PC-3 (cell line): ENCODE measurements around the gene NEAT1. TPM values are rescaled to one million over a fixed set of nuclear protein-coding genes. Genes with fewer than 3 reads are reported as not detected.

Experiments
- ATAC-seq: fragments of 200-7000 bp; cut with Tn5 transposase; 2 replicates; pipeline ENCODE4 v1.9.1; 2020; ENCODE audit warnings: mild to moderate bottlenecking, moderate library complexity
- BruUV-seq: library from RNA; stranded (reverse); fragments of 400-500 nt; replicated peaks from 2 replicates; lab custom pipeline; 2021; lab: Mats Ljungman, UMichigan
- CTCF ChIA-PET: fragments of 300-600 bp; sonication (Branson Sonifier 250); formaldehyde crosslinking; loops from one replicate; lab custom pipeline; 2022; ENCODE audit warnings: antibody characterized with exemption; lab: Charles Lee
- POLR2A ChIA-PET: fragments of 300-600 bp; sonication (Branson Sonifier 250); formaldehyde crosslinking; loops from one replicate; lab custom pipeline; 2022; ENCODE audit warnings: antibody characterized with exemption; ENCODE audit not compliant: unreplicated experiment; lab: Charles Lee
- DNase-seq: peaks from one replicate; pipeline ENCODE4 v3.0.0-alpha.2; 2015
- H2AFZ ChIP-seq: fragments of 300-600 bp; sonication (generic); 2 replicates; pipeline ENCODE4 v1.6.0; 2016; ENCODE audit warnings: antibody characterized with exemption, low read length
- H3F3A ChIP-seq: fragments of 300-600 bp; sonication (generic); one replicate; pipeline ENCODE4 v1.6.0; 2017; ENCODE audit warnings: antibody characterized with exemption, low read length, control low read depth, mild to moderate bottlenecking; ENCODE audit not compliant: unreplicated experiment
- H3K27ac ChIP-seq: fragments of 300-600 bp; sonication (generic); 2 replicates; pipeline ENCODE4 v1.5.1; 2016; ENCODE audit warnings: mild to moderate bottlenecking, low read length
- H3K27me3 ChIP-seq: fragments of 300-600 bp; sonication (generic); 2 replicates; pipeline ENCODE4 v1.6.1; 2016; ENCODE audit warnings: low read length, mixed read lengths
- H3K36me3 ChIP-seq: fragments of 300-600 bp; sonication (generic); 2 replicates; pipeline ENCODE4 v1.6.1; 2016; ENCODE audit warnings: low read depth, mixed run types, low read length, mixed read lengths
- H3K4me1 ChIP-seq: fragments of 300-600 bp; sonication (generic); 2 replicates; pipeline ENCODE4 v1.5.1; 2016; ENCODE audit warnings: low read length; ENCODE audit not compliant: insufficient read depth
- H3K4me2 ChIP-seq: fragments of 300-600 bp; sonication (generic); 2 replicates; pipeline ENCODE4 v1.6.0; 2016; ENCODE audit warnings: low read length
- H3K4me3 ChIP-seq: fragments of 300-600 bp; sonication (generic); 2 replicates; pipeline ENCODE4 v1.5.1; 2016; ENCODE audit warnings: mild to moderate bottlenecking, low read length, mixed read lengths
- H3K79me2 ChIP-seq: fragments of 300-600 bp; sonication (generic); 2 replicates; pipeline ENCODE4 v1.6.1; 2017; ENCODE audit warnings: low read length, mixed read lengths
- H3K9ac ChIP-seq: fragments of 300-600 bp; sonication (generic); 2 replicates; pipeline ENCODE4 v1.6.0; 2016; ENCODE audit warnings: mild to moderate bottlenecking, low read length
- H3K9me2 ChIP-seq: fragments of 300-600 bp; sonication (generic); replicated peaks from 2 replicates; pipeline ENCODE4 v1.6.1; 2016; ENCODE audit warnings: mixed run types, low read length, mixed read lengths
- H3K9me3 ChIP-seq: fragments of 300-600 bp; sonication (generic); 2 replicates; pipeline ENCODE4 v1.6.1; 2016; ENCODE audit warnings: low read length, mixed read lengths
- H4K20me1 ChIP-seq: fragments of 300-600 bp; sonication (generic); 2 replicates; pipeline ENCODE4 v1.6.1; 2016; ENCODE audit warnings: low read length, mixed read lengths
- CTCF ChIP-seq: fragments of 300-600 bp; sonication (generic); conservative IDR thresholded peaks from 2 replicates; pipeline ENCODE4 v1.5.1; 2017; ENCODE audit warnings: antibody characterized with exemption, low read depth, mild to moderate bottlenecking, low read length
- EZH2 ChIP-seq: fragments of 300-600 bp; sonication (generic); IDR thresholded peaks from one replicate; pipeline ENCODE4 v1.6.1; 2017; ENCODE audit warnings: antibody characterized with exemption, mild to moderate bottlenecking, low read length; ENCODE audit not compliant: unreplicated experiment
- EZH2phosphoT487 ChIP-seq: fragments of 300-600 bp; sonication (generic); IDR thresholded peaks from 2 replicates; pipeline ENCODE4 v1.6.1; 2018; ENCODE audit warnings: mild to moderate bottlenecking, antibody characterized with exemption, low read length, borderline replicate concordance
- intact Hi-C: fragments of 100-400 bp; cut with micrococcal nuclease; formaldehyde crosslinking; loops from 2 replicates; pipeline ENCODE4 v1.9.0; 2023
- total RNA-seq: library from RNA; depleted of rRNA; stranded (reverse); fragments of >200 nt; gene quantifications from 2 replicates; pipeline ENCODE4 v1.2.3, GENCODE V29; 2014

Gene NEAT1
- total RNA-seq, 1 experiment from 2014 or later, result 47.9 TPM

DNA sequence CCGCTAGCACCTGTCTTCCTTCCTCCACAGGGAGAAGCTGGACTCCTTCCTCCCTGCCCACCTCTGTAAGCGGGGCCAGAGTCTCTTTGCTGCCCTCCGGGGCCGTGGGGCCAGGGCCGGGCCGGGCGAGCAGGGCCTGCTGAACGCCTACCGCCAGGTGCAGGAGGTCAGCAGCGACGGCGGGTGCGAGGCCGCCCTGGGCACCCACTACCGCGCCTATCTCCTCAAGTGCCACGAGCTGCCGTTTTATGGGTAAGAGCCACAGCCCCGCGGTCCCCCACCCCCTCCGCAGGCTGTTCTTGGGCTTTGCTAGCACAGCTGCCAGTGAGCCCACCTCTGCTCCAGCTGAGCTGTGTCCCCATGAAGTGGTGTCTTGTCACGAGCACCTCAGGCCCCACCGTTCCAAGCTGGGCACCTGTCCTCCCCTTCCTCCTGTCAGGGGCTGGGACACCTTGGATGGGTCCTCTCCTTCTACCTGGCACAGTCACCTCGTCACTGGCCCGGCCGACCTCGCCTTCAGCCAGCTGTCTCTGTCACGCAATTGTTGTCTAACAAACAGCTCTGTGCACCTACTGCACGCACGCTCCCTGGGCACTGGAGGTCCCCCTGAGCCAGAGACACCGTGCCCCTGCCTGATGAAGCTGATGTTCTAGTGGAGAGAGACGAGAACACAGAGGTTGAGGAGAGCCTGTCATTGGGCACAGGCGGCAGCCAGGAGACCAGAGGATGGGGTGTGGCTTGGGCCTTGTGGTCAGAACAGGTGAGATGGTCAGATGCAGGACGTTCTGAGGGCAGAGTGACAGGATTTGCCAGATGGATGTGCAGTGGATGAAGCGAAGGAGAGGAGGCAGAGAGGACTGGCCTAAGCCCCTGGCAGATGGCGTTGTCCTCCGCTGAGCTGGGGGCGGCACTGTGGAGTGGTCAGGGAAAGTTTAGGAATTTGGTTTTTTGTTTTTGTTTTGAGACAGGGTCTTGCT is 25.5 kb upstream of the NEAT1 start:
- Histone ChIP-seq H3F3A (no peaks in the 10 kb centered on the region), H3K27ac (no peak overlapping the region), H3K9ac (no peak overlapping the region), H3K9me3 (no peaks in the 10 kb centered on the region), H3K36me3 (peaks cover 18% of the 10 kb centered on the region; the same call in 1 of the 2 replicates), H4K20me1 (no peaks in the 10 kb centered on the region), H2AFZ (no peak overlapping the region), H3K4me1 (no peaks in the 10 kb centered on the region), H3K4me3 (no peak overlapping the region), H3K79me2 (0 out of 2 replicates have a peak, but pooled peaks cover 3% of the 10 kb centered on the region), H3K27me3 (no peaks in the 10 kb centered on the region), H3K9me2 (no peaks in the 10 kb centered on the region), H3K4me2 (no peak overlapping the region)
- no TSS peak for BruUV-seq
- ATAC-seq (no peak), DNase-seq (no peak)
- ChIA-PET POLR2A (no interaction called here), CTCF (no interaction called here)
- intact Hi-C loops, result no loop called here
- TF ChIP-seq EZH2phosphoT487 (no peak), EZH2 (no peak), CTCF (no peak)

GRCh38 chr11:65398362-65398910 is 24.2 kb upstream of the NEAT1 start:
- Histone ChIP-seq H3K9ac (no peak overlapping the region), H3K79me2 (no peaks in the 10 kb centered on the region), H3K4me3 (no peak overlapping the region), H3F3A (no peaks in the 10 kb centered on the region), H3K4me1 (no peaks in the 10 kb centered on the region), H3K9me2 (no peaks in the 10 kb centered on the region), H3K4me2 (no peak overlapping the region), H3K27me3 (no peaks in the 10 kb centered on the region), H3K36me3 (peaks cover 21% of the 10 kb centered on the region; the same call in 1 of the 2 replicates), H2AFZ (no peak overlapping the region), H4K20me1 (no peaks in the 10 kb centered on the region), H3K9me3 (no peaks in the 10 kb centered on the region), H3K27ac (no peak overlapping the region)
- intact Hi-C loops, result no loop called here
- ATAC-seq (no peak), DNase-seq (no peak)
- ChIA-PET CTCF (interaction anchor here (1.0 kb wide), 1 partner anchor 21 kb away, joined by 3 read pairs; no protein-coding TSS in a partner anchor), POLR2A (interaction anchor here (0.6 kb wide), 2 partner anchors 11 to 32 kb away, joined by 7 to 10 read pairs; no protein-coding TSS in a partner anchor)
- no TSS peak for BruUV-seq
- TF ChIP-seq EZH2, result no peak
- TF ChIP-seq EZH2phosphoT487, result no peak
- no peak for TF ChIP-seq CTCF
